HG03139 (cell line): Measurements from ENCODE around the gene ZNF221.
A peak's percentile ranks its signal among the peaks of the same experiment; 100 is the strongest.

Experiments
- ATAC-seq: cut with Tn5 transposase; IDR thresholded peaks from one replicate; pipeline ENCODE4 v1.9.1; 2021; ENCODE audit not compliant: unreplicated experiment

The ZNF221 gene

DNA sequence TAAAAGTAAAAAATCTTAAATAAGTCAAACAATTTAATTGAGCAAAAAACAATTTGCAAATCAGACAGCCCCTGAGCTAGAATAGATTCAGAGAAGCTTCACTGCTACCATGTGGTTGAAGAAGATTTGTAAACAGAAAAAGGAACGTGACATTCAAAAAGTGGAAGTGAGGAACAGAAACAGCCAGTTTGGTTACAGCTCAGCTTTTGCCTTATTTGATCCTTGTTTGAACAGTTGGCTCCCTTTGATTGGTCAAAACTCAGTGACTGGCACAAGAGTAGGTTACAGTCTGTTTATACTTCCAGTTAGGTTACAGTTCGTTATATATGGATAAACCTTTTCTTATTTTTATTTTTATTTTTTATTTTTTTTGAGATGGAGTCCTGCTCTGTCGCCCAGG is 5.8 kb downstream of the ZNF221 start:
- no peak for ATAC-seq

DNA sequence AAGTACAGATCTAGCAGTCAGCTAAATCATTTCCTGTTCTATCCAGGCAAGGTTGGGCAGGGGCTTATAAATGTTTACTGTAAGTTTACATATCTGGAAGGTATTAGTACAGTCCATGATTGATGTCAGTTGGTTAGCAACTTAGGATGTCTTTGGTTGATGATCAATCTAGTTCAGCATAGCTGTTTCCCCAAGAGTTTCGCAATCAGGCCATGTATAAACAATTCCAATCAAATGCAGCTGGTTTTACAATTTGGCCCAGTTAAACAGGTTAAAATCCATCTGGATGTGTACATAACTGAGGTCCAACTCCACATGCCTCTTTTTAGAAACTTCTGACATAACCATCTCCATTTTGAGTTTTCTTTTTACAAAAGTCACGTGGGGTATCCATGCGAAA is 6.9 kb downstream of the ZNF221 start:
- ATAC-seq: no peak

DNA sequence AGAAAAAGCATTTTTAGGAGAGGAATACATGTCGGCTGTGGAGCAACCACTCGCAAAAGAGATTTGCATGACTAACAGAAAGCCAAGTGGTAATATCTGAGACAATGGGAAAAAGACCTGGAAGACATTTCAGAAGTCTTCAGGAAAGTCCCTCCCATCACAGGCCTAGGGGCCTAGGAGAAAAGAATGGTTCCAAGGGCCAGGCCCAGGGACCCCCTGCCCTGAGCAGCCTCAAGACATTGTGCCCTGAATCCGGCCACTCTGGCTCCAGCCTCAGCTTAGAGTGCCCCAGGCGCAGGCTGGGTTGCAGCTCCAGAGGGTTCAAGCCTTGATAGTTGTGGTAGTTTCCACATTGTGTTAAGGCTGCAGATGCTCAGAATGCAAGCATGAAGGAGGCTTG is 9.4 kb downstream of the ZNF221 start:
- no peak for ATAC-seq

- ATAC-seq: no peak
Measured at GRCh38 chr19:43966079-43966694, 15.2 kb downstream of the ZNF221 start.

DNA sequence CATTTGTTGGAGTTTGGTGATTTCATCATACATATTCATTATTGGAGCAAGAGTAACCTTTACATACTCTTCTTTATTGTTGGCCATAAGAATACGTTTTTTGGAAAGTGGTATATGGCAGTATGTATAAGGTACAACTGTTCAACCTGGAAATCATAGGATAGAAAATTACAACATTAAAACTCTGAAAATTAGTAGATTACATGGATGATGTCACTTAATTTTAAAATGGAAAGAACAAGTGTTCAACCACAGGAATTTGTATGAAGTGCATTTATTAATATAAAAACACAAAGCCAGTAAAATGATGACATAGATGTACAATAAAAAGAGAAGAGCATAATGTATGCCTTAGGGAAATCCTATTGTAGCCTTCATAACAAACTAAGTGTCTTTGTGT is 25.7 kb downstream of the ZNF221 start:
- ATAC-seq: no peak

DNA sequence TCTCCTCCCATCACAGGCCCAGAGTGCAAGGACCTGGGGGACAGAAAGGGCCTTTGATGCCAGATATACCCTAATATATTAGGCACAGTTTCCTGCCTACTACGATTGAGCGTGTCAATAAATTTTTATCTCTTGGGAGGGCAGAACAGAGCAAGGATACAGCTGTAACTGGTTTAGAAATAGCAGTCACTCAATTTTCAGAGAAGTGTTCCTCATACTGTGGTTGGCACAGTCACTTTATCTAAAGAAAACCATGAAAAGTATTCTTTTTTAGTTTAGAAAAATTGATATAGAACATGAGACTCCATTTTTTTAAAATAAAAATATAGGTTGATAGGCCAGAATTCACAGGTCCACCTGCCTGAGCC is 32.5 kb downstream of the ZNF221 start:
- no peak for ATAC-seq

- peak; percentile 85 for ATAC-seq
Measured at GRCh38 chr19:43983912-43984686, 33.1 kb downstream of the ZNF221 start, which contains the start of gene ZNF155. TSS of gene ZNF155 (plus strand) at chr19:43984188. CDS start at chr19:43988544, 4,356 bp downstream.

DNA sequence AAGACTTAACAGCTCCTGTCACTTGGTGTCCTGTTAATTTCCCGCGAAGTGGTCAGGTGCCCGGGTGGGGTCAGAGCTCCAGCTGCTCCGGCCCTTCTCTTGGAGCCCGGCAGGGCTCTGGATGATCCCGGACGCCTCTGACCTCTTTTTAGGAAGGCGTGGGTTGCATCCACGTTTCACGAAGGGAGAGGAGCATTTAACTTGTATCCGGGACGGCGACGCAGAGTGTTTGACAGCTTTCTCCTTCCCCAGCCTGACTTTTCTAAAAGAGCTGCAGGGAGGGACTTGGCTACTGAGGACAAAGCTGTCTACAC is 33.6 kb downstream of the ZNF221 start:
- no peak for ATAC-seq

DNA sequence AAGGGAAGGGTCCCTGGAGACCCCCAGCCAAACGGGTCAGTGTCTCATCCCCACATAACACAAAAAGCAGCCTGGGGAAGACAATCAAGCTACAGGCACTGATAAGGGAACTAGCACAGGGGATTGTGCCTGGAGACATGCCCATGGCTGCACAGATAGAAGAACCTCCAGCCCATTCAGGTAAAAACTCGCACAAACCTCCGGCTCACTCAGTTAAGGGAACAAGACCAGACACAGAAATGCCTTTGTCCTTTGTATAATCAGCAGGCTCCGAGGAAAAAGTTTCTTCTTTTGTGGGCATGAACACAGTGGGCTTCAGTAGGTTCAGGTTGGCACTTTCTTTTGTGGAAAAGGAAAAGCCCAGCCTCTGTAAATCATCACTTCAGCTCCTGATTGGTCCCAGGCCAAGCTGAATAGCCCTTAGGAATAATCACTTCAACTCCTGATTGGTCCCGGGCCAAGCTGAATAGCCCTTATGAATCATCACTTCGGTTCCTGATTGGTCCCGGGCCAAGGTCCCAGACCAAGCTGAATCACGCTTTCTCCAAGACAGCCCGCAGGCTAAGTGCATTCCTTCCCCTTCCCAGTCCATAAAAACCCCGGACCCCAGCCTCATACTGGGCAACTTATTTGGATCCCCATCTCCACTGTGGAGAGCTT is 46.7 kb downstream of the ZNF221 start:
- no peak for ATAC-seq

DNA sequence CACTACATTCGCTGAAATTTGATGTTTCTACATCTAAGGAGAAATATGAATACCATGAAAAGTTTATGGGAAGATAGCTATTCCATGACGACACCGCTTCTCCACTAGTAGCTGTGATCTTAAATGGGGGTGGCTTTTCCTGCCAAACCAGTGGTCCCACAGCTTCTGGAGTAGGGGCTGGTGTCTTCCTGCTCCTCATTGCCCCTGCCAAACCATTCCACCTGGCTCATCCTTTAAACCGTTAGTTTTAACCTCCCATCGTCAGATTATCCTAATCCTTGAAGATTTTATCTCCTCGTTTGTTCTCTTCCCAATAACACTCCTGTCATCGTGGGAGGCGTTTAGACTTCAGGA is 51.2 kb downstream of the ZNF221 start:
- no peak for ATAC-seq

GRCh38 chr19:44002566-44003460 is 51.8 kb downstream of the ZNF221 start, which contains the start of gene ZNF230:
TSS of gene ZNF230 (plus strand) at chr19:44002957. CDS start at chr19:44007079, 4,122 bp downstream.
- ATAC-seq: peak; percentile 88

GRCh38 chr19:44003461-44004009 is 52.5 kb downstream of the ZNF221 start:
- peak; percentile 27 for ATAC-seq

GRCh38 chr19:44005973-44006372 is 54.9 kb downstream of the ZNF221 start:
- ATAC-seq: no peak

- no peak for ATAC-seq
Measured at GRCh38 chr19:44007473-44007872, 56.4 kb downstream of the ZNF221 start.

- no peak for ATAC-seq
Measured at GRCh38 chr19:44010468-44010867, 59.4 kb downstream of the ZNF221 start.
